ENCODE measurements around the gene CSNK1D.

Gene CSNK1D

GRCh38 chr17:82248815-82249674 lies 24.5 kb downstream of the CSNK1D start:
- DNase-seq, result no peak

GRCh38 chr17:82247856-82248671 lies 25.4 kb downstream of the CSNK1D start:
- DNase-seq, result no peak

DNA sequence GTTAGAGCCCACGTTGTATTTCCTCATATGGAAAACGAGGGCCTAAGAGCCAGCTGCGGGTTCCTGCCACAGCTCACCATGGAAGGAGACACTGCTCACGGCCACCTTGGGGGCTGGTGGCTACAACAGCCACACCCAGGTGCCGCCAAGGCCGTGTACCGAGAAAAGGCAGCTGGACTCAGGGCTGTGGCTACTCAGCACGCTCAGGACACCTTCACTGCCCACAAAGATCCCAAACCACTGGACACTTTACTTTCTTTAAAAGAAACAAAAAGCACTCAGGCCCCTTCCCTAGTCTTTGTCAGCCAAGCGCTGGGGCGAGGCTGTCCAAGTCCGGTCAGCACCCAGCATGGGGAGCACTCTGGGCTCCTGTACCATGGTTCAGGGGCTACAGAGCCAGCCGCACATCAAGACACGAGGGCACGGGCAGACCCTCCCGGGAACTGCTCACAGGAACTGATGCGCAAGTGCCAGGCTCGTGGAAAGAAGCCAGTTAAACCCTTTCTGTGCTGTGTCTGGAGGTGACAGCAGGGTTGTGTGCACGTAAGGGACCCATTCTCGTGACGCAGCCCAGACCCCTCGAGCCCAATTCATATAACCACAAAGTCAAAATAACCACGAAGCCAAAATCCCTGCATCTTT lies 26.2 kb downstream of the CSNK1D start:
- DNase-seq, result no peak

- DNase-seq, result peak; percentile 66
Observed at GRCh38 chr17:82246365-82247181, 26.9 kb downstream of the CSNK1D start.

GRCh38 chr17:82246040-82246364 lies 27.5 kb downstream of the CSNK1D start:
- DNase-seq, result no peak

DNA sequence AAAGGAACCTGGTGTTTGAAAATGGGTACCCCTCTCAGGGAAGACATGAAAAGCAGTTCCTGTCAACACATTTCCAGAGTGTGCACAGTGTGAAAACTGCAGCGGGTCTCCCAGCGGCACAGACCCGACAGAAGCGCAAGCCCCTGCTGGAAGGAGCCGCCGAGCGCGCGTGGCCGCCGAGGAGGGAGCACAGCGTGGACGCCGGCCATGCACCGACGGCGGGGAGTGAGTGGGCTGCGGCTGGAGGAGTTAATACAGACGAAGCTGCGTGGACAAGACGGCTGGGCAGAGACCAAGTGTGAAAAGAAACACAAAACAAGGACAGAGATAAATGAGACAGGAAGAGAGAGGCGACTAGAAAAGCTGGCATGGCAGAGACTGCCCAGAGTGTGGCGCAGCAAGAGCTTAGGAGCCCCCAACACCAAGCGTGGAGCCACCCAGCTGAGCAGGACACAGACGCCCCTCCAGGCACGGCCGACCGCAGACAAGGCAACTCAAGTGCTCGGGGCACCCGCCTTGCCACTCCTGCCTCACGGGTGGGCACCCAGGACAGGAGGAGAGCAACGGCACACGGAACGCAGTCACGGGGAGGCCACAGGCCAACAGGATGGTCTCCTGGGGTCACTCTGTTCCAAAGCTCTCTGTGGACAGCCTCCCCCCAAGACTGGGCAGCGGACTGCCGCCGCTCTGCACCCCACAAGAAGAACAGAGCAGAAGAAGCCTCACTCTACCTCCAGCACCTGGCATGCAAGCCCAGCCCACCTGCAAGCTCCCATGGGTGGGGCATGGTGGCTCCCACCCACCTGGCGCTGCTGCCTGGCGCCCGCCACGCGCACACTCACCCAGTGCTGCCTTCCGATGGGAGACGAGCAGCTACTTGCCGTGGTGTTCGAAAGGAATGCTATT lies 28.1 kb downstream of the CSNK1D start:
- DNase-seq, result no peak

- no peak for DNase-seq
Observed at GRCh38 chr17:82244413-82245133, 28.9 kb downstream of the CSNK1D start.

DNA sequence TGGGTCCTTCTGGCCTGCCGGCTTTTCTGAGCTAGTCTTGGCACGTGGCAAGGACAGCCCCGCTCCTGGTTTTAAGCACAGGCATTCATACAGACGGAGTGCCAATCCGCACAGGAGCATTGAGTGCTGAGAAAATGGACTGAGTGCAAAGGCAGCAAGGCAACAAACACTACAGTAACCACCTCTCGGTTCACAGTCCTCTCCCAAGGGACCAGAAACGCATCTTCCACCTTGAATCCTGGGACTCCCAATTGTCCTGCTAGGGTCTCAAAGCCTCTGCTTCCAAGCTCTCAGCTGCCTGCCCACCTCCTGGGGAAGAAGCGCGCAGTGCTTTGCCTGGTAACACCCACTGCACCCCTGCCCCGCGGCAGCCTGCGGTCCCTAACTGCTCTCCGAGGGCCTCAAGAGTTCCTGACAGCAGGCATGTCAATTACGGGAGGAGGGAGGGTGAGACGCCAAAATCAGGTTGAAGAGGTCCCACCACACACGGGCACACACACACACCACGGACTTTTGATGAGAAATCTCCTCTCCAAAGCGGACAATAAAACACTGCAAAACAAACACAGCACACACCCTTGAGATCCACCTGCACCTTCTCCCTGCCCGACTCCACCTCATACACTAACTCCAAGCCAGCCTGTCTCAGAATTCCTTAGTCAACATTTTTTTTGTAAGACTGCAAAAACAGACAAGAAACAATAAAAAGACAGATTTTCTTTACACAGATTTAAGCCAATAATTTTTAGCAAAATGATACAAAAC lies 29.7 kb downstream of the CSNK1D start:
- DNase-seq, result no peak

DNA sequence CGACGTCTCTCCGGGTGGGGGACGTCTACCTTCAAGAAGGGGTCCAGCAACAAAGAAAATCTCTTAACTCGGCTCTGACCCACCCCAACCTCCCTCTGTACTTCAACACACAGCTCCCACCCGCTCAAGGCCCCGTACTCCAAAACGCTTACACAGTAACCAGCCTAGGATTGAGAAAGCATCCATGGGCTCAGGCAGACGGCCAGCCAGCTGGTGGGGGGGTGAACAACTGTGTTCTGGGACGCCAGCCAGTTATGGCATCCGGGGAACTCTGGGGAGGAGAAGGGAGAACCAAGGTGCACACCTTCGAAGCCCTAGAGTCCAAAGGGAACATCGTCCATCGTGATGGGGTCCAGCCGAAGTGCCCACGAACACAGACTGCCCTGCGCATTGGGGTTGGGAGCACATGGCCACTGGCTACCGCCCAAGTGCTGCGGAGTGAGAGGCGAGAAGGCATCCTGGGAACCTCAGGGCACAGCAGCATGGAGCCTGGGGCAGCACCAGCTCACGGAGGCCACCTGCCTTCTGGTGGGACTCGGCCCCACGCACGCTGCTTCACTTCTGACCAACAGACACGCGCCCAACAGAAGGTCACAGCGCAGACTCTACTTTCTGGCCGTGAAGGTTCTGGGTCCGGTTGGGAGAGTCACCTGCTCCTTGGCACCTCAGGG lies 30.4 kb downstream of the CSNK1D start:
- peak; percentile 48 for DNase-seq

- no peak for DNase-seq
Observed at GRCh38 chr17:82242698-82242976, 30.9 kb downstream of the CSNK1D start.

- no peak for DNase-seq
Observed at GRCh38 chr17:82241926-82242697, 31.4 kb downstream of the CSNK1D start.

DNA sequence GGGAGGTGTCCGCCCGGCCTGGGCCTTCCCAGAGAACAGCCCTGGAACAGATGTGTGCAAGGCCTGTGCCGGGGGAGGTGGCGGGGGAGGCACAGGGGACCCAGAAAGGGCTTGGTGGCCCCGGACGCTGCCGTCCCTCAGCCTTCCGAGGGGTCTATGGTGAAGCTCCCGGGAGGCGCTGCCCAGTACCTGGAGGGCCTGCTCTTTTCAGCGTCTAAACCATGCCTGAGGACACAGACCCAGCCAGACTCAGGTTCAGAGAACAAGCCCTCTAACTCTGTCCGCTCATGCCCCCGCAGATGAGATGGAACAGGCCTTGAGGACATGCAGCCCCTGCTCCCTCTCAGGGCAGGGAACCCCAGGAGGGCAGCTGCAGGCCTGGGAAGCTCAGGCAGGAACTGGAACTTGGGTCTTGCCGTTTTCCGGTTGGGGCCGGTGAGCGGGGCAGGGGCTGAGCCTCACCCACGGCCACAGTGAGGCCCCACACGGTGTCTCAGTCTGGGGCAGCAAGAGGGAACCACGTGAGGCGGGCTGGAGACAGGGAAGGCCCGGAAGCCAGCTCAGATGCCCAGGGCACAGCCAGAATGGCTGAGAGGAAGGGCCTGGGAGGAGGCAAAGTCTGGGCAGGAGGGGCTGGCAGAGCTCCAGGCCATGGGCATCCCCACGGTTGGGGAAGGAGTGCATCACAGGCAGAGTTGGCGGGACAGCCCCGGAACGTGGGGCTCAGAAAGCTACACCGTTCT lies 32.1 kb downstream of the CSNK1D start:
- DNase-seq, result peak; percentile 81

GRCh38 chr17:82240506-82241182 lies 32.9 kb downstream of the CSNK1D start:
- DNase-seq, result no peak

GRCh38 chr17:82239926-82240505 lies 33.5 kb downstream of the CSNK1D start:
- DNase-seq, result no peak

- no peak for DNase-seq
Observed at GRCh38 chr17:82239401-82239925, 34.0 kb downstream of the CSNK1D start.

- peak; percentile 64 for DNase-seq
Observed at GRCh38 chr17:82238472-82239201, 34.9 kb downstream of the CSNK1D start.

Data from T1000 (cell line).